Mesodermal cell (in vitro differentiated cells): Measurements from ENCODE around the gene CNTNAP4.

ENCODE experiments used
- H3K27ac ChIP-seq: 2 replicates; pipeline ENCODE4 v1.7.0; 2013; ENCODE audit warnings: mild to moderate bottlenecking, low read depth, low read length, moderate library complexity; ENCODE audit not compliant: severe bottlenecking
- H3K36me3 ChIP-seq: 2 replicates; pipeline ENCODE4 v1.7.1; 2013; ENCODE audit warnings: mild to moderate bottlenecking, low read length, moderate library complexity; ENCODE audit not compliant: control insufficient read depth, insufficient read depth
- H3K4me1 ChIP-seq: one replicate; pipeline ENCODE4 v1.7.1; 2013; ENCODE audit warnings: mild to moderate bottlenecking, low read length; ENCODE audit not compliant: insufficient read depth, control insufficient read depth, poor library complexity, severe bottlenecking
- H3K4me3 ChIP-seq: 2 replicates; pipeline ENCODE4 v1.7.0; 2013; ENCODE audit warnings: low read length, control low read depth, mild to moderate bottlenecking; ENCODE audit not compliant: insufficient read depth, poor library complexity, severe bottlenecking; ENCODE audit errors: extremely low read depth
- H3K9me3 ChIP-seq: 2 replicates; pipeline ENCODE4 v1.7.1; 2013; ENCODE audit warnings: mild to moderate bottlenecking, low read length, moderate library complexity; ENCODE audit not compliant: control insufficient read depth
- WGBS, 2 experiments: methylation state at CpG; one replicate each; pipeline ENCODE4 v1.1.5; 2013; ENCODE audit warnings: missing lambda C conversion rate in 2 of 2; ENCODE audit not compliant: insufficient coverage in 2 of 2; 5-methylcytosine and 5-hydroxymethylcytosine counted together

The CNTNAP4 gene

GRCh38 chr16:76577003-76577402 is 299.8 kb downstream of the CNTNAP4 start:
- Histone ChIP-seq H3K9me3 (no peaks in the 10 kb centered on the region), H3K4me3 (no peak overlapping the region), H3K4me1 (no peaks in the 10 kb centered on the region), H3K36me3 (no peaks in the 10 kb centered on the region), H3K27ac (no peak overlapping the region)
- 90% methylated on average over 2 of the region's 4 CpGs; no CpG with 5 or more reads in 1 of the 2 experiments for WGBS, 2 experiments

- WGBS, 2 experiments = 92% methylated on average over 7 to 9 of the region's 9 CpGs
- no peaks in the 10 kb centered on the region for H3K9me3 ChIP-seq
- no peaks in the 10 kb centered on the region for H3K36me3 ChIP-seq
- H3K4me3 ChIP-seq = no peak overlapping the region
- H3K27ac ChIP-seq = no peak overlapping the region
- no peaks in the 10 kb centered on the region for H3K4me1 ChIP-seq
Measured at GRCh38 chr16:76579277-76579922, 302.2 kb downstream of the CNTNAP4 start.

- WGBS, 2 experiments = 92 to 95% methylated on average over 3 to 4 of the region's 6 CpGs
- peaks cover 2% of the 10 kb centered on the region for H3K4me1 ChIP-seq
- H3K27ac ChIP-seq = no peak overlapping the region
- H3K36me3 ChIP-seq = no peaks in the 10 kb centered on the region
- no peaks in the 10 kb centered on the region for H3K9me3 ChIP-seq
- H3K4me3 ChIP-seq = no peak overlapping the region
Measured at GRCh38 chr16:76583466-76583865, 306.3 kb downstream of the CNTNAP4 start.

- Histone ChIP-seq H3K4me1 (peaks cover 2% of the 10 kb centered on the region), H3K4me3 (no peak overlapping the region), H3K36me3 (no peaks in the 10 kb centered on the region), H3K27ac (no peak overlapping the region), H3K9me3 (no peaks in the 10 kb centered on the region)
- WGBS, 2 experiments = 79 to 86% methylated on average over 2 of the region's 2 CpGs
Measured at GRCh38 chr16:76583945-76584344, 306.7 kb downstream of the CNTNAP4 start.

GRCh38 chr16:76598498-76598897 is 321.3 kb downstream of the CNTNAP4 start:
- 86 to 94% methylated on average over 7 of the region's 7 CpGs for WGBS, 2 experiments
- Histone ChIP-seq H3K4me3 (no peak overlapping the region), H3K36me3 (no peaks in the 10 kb centered on the region), H3K27ac (no peak overlapping the region), H3K4me1 (no peaks in the 10 kb centered on the region), H3K9me3 (no peaks in the 10 kb centered on the region)

- no peaks in the 10 kb centered on the region for H3K9me3 ChIP-seq
- H3K27ac ChIP-seq = no peak overlapping the region
- H3K4me3 ChIP-seq = no peak overlapping the region
- WGBS, 2 experiments = no CpG with 5 or more reads among the region's 4 CpGs
- no peaks in the 10 kb centered on the region for H3K36me3 ChIP-seq
- H3K4me1 ChIP-seq = no peaks in the 10 kb centered on the region
Measured at GRCh38 chr16:76607317-76607716, 330.1 kb downstream of the CNTNAP4 start.
